Astrocyte of the spinal cord (primary cell): ENCODE results near the gene BPIFB3.

ENCODE experiments used
- DNase-seq: peaks from one replicate; pipeline ENCODE4 v3.0.0; 2011; ENCODE audit warnings: low read depth, low spot score
- H3K4me3 ChIP-seq: 2 replicates; pipeline ENCODE4 v1.5.1; 2011; ENCODE audit warnings: low read depth, mild to moderate bottlenecking, low read length, moderate library complexity
- in situ Hi-C: cut with HindIII; loops from 2 replicates; pipeline ENCODE4 v1.10.0; 2017; ENCODE audit warnings: low sequenced_read_pairs
- TF ChIP-seq, protein P1 (sequence below): IDR thresholded peaks from 2 replicates; pipeline ENCODE4 v1.5.1; 2012; ENCODE audit warnings: low read depth, mild to moderate bottlenecking, low read length, inconsistent platforms

BPIFB3 gene

DNA sequence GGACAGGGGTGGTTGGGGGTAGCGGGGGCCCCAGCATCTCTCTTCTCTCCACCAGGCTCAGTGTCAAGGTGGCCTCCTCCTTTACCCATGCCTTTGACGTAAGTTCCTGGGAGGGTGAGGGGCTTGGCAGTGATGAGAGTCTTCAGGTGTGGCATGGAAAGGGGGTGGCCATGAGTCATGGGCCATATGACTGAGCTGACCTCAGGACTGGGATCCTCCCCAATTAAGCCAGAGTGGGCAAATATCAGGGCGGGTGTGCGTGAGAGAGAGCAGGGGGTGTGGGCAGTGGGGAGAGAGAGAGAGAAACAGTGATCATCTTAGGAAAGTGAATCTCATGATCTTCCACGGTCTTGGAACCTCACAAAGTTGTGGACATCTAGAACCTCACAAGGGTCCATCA is 17.5 kb downstream of the BPIFB3 start:
- TF ChIP-seq, protein P1, sequence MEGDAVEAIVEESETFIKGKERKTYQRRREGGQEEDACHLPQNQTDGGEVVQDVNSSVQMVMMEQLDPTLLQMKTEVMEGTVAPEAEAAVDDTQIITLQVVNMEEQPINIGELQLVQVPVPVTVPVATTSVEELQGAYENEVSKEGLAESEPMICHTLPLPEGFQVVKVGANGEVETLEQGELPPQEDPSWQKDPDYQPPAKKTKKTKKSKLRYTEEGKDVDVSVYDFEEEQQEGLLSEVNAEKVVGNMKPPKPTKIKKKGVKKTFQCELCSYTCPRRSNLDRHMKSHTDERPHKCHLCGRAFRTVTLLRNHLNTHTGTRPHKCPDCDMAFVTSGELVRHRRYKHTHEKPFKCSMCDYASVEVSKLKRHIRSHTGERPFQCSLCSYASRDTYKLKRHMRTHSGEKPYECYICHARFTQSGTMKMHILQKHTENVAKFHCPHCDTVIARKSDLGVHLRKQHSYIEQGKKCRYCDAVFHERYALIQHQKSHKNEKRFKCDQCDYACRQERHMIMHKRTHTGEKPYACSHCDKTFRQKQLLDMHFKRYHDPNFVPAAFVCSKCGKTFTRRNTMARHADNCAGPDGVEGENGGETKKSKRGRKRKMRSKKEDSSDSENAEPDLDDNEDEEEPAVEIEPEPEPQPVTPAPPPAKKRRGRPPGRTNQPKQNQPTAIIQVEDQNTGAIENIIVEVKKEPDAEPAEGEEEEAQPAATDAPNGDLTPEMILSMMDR = no peak
- no peak overlapping the region for H3K4me3 ChIP-seq
- DNase-seq = no peak
- in situ Hi-C loops = no loop called here

DNA sequence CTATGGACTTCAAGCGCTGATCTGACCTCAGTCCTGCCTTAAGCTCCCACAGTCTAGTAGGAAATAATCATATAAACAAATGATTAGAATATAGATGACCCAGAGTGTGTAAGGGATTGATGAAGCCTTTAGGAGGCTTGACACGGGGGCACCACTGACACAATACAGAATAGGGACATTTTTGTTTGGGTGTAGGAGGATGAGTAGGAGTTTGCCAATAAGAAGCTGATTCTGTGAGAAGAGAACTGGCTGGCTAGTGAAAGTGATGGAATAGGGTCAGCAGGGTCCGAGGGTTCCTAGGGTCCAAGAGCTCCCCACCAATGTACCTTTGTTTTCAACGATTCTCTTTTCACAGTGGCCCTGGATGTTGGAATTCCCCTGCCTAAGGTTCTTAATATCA is 18.7 kb downstream of the BPIFB3 start:
- TF ChIP-seq, protein P1 = no peak
- no peak for DNase-seq
- in situ Hi-C loops = no loop called here
- H3K4me3 ChIP-seq = no peak overlapping the region

DNA sequence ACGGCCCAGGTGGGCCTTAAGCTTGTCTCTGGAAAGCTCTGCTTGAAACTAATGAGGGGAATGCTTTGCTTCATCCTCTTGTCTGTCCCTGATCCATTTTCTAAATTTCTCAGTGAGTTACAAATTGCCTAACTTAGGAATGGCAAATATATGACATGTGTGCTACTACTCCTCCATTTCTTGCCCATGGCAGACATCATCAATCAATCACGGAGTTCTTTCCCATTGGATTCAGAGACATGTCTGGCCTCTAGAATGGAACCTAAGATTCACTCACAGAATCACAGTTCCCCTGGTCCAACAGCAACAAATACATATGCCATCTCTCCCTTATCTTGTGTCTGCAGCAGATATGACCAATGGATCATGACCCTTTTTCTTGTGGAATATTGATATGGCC is 19.1 kb downstream of the BPIFB3 start:
- no peak overlapping the region for H3K4me3 ChIP-seq
- TF ChIP-seq, protein P1 = no peak
- no peak for DNase-seq
- in situ Hi-C loops = no loop called here

DNA sequence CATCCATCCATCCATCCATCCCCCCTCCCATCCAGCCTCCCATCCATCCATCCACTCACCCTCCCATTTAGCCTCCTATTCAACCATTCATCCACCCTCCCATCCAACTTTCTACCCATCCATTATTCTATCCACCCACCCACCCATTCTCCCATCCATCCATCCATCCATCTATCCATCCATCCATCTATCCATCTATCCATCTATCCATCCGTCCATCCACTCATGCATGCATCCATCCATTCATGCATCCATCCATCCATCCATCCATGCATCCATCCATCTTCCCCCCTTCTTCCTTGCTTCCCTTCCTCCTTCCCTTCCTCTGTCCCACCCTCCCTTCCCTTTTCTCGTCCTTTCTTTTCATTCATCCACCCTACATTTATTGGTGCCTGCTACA is 21.0 kb downstream of the BPIFB3 start:
- no peak for DNase-seq
- TF ChIP-seq, protein P1 = no peak
- H3K4me3 ChIP-seq = no peak overlapping the region
- in situ Hi-C loops = no loop called here

DNA sequence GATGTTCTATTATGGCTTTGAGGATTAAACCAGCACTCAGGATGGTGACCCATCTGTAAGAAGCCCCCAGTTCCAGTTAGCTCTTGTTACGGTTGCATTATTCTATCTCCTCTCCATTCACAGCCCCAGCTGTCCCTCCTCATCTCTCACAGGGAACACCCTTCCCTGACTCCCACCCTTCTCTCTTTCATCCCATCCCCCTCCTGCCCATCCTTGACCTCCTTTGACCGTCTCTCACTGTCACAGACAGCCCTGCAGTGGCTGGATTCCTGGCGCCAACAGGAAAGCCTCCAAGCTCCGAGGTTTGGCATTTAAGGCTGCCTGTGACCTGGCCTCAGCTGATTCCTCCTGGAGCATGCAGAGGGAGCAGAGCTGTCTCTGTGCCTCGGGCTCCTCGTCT is 21.6 kb downstream of the BPIFB3 start:
- TF ChIP-seq, protein P1 = no peak
- no peak overlapping the region for H3K4me3 ChIP-seq
- no peak for DNase-seq
- in situ Hi-C loops = no loop called here

DNA sequence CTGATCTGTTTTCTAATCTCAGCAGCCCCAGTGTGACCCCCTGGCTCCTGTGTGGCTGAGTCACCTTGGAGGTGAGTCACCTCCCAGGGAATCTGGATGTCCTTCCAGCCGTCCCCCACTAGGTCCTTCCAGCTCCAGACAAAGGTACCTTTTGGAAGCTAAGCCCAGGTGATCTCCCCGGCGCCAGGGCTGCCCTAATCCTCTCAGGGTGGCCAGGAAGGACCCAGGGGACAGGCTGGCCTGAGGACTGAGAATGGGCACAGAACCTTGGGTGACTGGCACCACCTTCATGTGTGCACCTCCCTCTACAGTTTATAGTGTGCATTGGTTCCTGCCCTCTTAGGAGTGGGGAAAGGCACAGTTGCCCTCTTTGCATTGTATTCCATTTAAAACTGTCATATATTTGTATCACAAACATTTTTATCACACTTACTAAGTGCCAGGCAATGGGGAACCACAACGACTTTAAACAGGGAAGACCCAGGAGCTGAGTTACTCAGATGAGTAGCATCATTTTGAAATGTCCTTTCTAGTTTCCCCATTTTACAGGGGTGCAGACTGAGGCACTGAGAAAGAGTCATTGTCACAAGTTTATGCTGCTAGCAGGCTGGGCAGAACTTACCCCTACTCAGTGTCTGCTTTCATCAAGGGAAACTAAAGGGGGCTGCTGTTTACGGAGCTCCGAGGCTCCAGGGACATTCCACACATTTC is 23.1 kb downstream of the BPIFB3 start:
- DNase-seq = no peak
- TF ChIP-seq, protein P1 = peak; percentile 26
- H3K4me3 ChIP-seq = no peak overlapping the region
- in situ Hi-C loops = no loop called here

DNA sequence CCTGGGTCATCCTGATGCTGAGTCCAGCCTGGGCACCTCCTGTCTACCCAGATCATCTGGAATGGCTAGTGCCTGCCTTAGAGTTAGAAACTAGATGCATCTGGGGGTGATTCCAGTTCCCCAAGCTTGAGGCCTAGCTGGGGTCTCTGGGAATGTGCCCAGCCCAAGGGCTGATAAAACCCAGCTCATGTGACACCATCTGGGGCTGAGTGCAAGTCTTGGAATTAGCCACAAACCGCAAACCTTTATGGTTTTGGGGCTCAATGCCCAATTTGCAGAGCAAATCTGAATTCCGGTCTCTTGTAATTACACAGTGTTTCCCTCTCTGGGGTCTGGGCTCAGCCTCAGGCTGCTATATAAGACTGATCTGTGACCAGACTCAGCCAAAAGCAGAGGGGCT is 25.6 kb downstream of the BPIFB3 start, which contains the start of gene BPIFB4:
Gene BPIFB4 (plus strand): TSS at position 385 of the 400 bp plus-strand sequence. CDS start 1,884 bp downstream, outside the sequence.
- H3K4me3 ChIP-seq = no peak within 1 kb of the TSS
- in situ Hi-C loops = no loop called here
- TF ChIP-seq, protein P1 = no peak
- peak; percentile 8 for DNase-seq
